ENCODE results near the gene CRYBA2. TPM values are rescaled to one million over a fixed set of nuclear protein-coding genes. Genes with fewer than 3 reads are reported as not detected.

Gene CRYBA2
- total and polyA plus RNA-seq, 2 of the 8 experiments (the other 6 are each of a cell fraction or from before 2014, with no cell fraction given): not detected

GRCh38 chr2:218981390-218981880 lies 11.8 kb downstream of the CRYBA2 start (continued):
- TF ChIP-seq JUND (IDR thresholded peaks at IDR 0.05; ENCODE audit: low read length) (no peak), SP4 (IDR thresholded peaks at IDR 0.05; ENCODE audit: low read length) (no peak), RNF2 (IDR thresholded peaks at IDR 0.05; ENCODE audit: borderline replicate concordance, low read depth, low read length, missing control alignments, poor library complexity, severe bottlenecking) (peak; percentile 70), KDM4A (IDR thresholded peaks at IDR 0.05; ENCODE audit: low read depth, low read length, severe bottlenecking) (peak; percentile 9), GTF2F1 (IDR thresholded peaks at IDR 0.05; ENCODE audit: borderline replicate concordance, low read depth, low read length) (no peak), BRCA1 (IDR thresholded peaks at IDR 0.05; ENCODE audit: low read depth, low read length) (no peak), GABPA (IDR thresholded peaks at IDR 0.05; ENCODE audit: borderline replicate concordance, insufficient read depth, low read length) (no peak), TBP (IDR thresholded peaks at IDR 0.05; ENCODE audit: low read depth, low read length) (no peak), NRF1 (IDR thresholded peaks at IDR 0.05; ENCODE audit: low read depth, low read length) (no peak), SP1 (IDR thresholded peaks at IDR 0.05; ENCODE audit: low read depth, low read length) (no peak), EZH2 (IDR thresholded peaks at IDR 0.05; ENCODE audit: low read depth, low read length, severe bottlenecking) (peak; percentile 94), EP300 (IDR thresholded peaks at IDR 0.05; ENCODE audit: borderline replicate concordance in 1 of 2, low read depth in 2 of 2, low read length in 2 of 2) (no peak), CHD1 (IDR thresholded peaks at IDR 0.05; ENCODE audit: low read depth, low read length) (no peak), KDM5A (IDR thresholded peaks at IDR 0.05; ENCODE audit: low read length) (no peak), YY1 (IDR thresholded peaks at IDR 0.05; ENCODE audit: low read depth, low read length) (no peak), POLR2A (IDR thresholded peaks at IDR 0.05; ENCODE audit: control extremely low read depth in 1 of 2, low read depth in 2 of 2, low read length in 2 of 2) (no peak), RXRA (IDR thresholded peaks at IDR 0.05; ENCODE audit: insufficient read depth, low read depth, low read length) (no peak), NANOG (IDR thresholded peaks at IDR 0.05; ENCODE audit: insufficient read depth, low read depth, low read length, poor library complexity, severe bottlenecking) (no peak), RAD21 (IDR thresholded peaks at IDR 0.05 in 1 of 2, conservative IDR thresholded peaks at IDR 0.05 in 1 of 2; ENCODE audit: low read depth in 2 of 2, low read length in 2 of 2) (peak; percentile 24 to 42; a peak in 3 of 4 replicates)
